ENCODE results near the gene FBXO7. TPM values are rescaled to one million over a fixed set of nuclear protein-coding genes. Genes with fewer than 3 reads are reported as not detected.

The FBXO7 gene
- polyA plus RNA-seq, 3 donors from 2014 or later: 134 to 272 (median 175) TPM

GRCh38 chr22:32499666-32500065, 25.1 kb downstream of the FBXO7 start:
- H3K4me3 Mint-ChIP-seq: no peak overlapping the region
- no peaks in the 10 kb centered on the region for H3K27me3 Mint-ChIP-seq (ENCODE audit: low read depth in 3 of 3)
- no peaks in the 10 kb centered on the region for H3K9me3 Mint-ChIP-seq
- no peak for DNase-seq
- peaks cover 0 to 1% of the 10 kb centered on the region in 2 donors for H3K4me1 Mint-ChIP-seq
- H3K27ac Mint-ChIP-seq: peak overlapping the region in 4 of 6 donors; percentile 15 to 54 (median 42)
- H3K36me3 Mint-ChIP-seq: peaks cover 22 to 40% (median 26%) of the 10 kb centered on the region in 3 donors

GRCh38 chr22:32501836-32502752, 27.5 kb downstream of the FBXO7 start:
- Mint-ChIP-seq H3K27me3 (ENCODE audit: low read depth in 3 of 3) (no peaks in the 10 kb centered on the region), H3K4me1 (peaks cover 0 to 1% of the 10 kb centered on the region in 2 donors), H3K27ac (peak overlapping the region in 1 of 6 donors; percentile 30), H3K36me3 (peaks cover 12 to 25% (median 17%) of the 10 kb centered on the region in 3 donors), H3K9me3 (no peaks in the 10 kb centered on the region), H3K4me3 (no peak overlapping the region)
- DNase-seq: no peak

GRCh38 chr22:32509045-32509444, 34.4 kb downstream of the FBXO7 start:
- no peak overlapping the region for H3K4me3 Mint-ChIP-seq
- no peaks in the 10 kb centered on the region for H3K9me3 Mint-ChIP-seq
- H3K27me3 Mint-ChIP-seq (ENCODE audit: low read depth in 3 of 3): peaks cover 0 to 4% (median 1%) of the 10 kb centered on the region in 3 donors
- H3K4me1 Mint-ChIP-seq: no peaks in the 10 kb centered on the region
- no peak for DNase-seq
- no peak overlapping the region for H3K27ac Mint-ChIP-seq
- H3K36me3 Mint-ChIP-seq: peaks cover 0 to 24% (median 0%) of the 10 kb centered on the region in 3 donors

DNA sequence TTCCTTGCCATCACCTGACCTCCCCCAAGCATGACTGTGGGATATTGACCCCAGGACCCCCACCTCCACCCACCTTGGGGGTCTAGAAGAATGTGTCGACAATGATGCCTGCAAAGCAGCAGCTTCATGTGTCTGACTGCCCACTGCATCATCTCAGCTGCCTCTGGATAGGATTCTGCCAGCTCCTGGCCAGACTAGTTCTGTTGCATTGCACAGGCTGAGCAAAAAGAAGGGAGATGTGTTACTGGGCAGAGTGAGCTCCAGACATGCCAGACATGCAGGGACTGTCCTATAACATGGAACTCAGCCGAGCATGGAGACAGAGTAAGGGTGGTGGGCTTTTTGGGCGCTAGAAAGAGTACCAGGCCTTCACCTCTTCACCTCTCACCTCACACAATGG, 36.7 kb downstream of the FBXO7 start:
- Mint-ChIP-seq H3K4me3 (no peak overlapping the region), H3K4me1 (no peaks in the 10 kb centered on the region), H3K27me3 (ENCODE audit: low read depth in 3 of 3) (peaks cover 0 to 4% (median 1%) of the 10 kb centered on the region in 3 donors), H3K9me3 (no peaks in the 10 kb centered on the region), H3K36me3 (peaks cover 0 to 22% (median 0%) of the 10 kb centered on the region in 3 donors), H3K27ac (no peak overlapping the region)
- DNase-seq: no peak

DNA sequence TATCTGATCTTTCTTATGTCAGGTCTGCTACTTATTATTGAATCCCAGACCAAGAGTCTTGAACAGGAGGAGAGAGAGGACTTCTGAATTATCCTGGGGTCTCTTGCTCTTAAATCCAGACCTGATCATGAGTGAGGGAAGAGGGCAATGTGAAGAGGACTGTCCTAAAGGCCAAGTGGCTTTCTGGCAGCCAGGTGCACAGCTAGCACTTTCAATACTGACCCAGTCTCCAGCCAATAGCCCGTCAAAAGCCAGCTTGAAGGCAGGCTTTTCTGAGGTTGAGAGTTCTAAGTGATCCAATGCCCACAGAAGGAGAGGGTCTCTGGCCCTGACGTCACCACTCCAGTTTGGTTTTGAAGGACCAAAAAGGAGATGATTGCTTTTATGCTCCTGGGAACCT, 37.2 kb downstream of the FBXO7 start:
- DNase-seq: no peak
- no peak overlapping the region for H3K27ac Mint-ChIP-seq
- H3K36me3 Mint-ChIP-seq: peaks cover 0 to 22% (median 0%) of the 10 kb centered on the region in 3 donors
- H3K27me3 Mint-ChIP-seq (ENCODE audit: low read depth in 3 of 3): peaks cover 0 to 4% (median 1%) of the 10 kb centered on the region in 3 donors
- H3K9me3 Mint-ChIP-seq: no peaks in the 10 kb centered on the region
- H3K4me3 Mint-ChIP-seq: no peak overlapping the region
- no peaks in the 10 kb centered on the region for H3K4me1 Mint-ChIP-seq

DNA sequence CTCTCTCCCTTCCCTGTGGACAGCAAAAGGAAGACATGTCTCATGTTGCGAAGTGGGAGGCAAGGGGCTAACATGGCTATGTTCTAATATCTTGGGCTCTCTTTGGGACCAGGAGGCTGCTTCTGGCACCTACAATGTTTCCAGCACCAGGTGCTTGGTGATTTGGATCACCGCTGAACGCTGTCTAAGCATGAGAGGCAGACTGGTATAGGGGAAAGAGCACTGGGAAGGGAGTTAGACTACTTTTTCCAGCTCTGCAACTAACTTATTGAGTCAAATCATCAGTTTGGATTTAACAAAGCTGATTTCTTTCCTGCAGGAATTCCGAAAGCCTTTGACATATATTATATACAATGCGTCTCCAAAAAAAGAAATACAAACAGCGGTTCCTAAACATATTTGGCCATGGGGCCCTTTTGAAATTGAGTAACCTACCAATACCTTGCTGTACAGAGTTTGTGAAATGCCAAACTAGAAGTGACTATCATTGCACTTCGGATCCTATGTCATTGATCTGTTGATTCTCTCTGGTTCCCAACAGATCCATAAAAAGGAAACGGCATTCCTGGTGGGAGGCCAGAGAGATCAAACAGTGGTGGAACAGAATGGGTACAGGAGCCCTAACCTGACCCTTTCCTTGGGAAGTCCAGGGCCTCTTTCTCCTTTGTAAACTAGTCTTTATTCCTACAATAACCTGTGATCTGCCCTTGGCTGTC, 37.8 kb downstream of the FBXO7 start:
- peaks cover 0 to 4% (median 1%) of the 10 kb centered on the region in 3 donors for H3K27me3 Mint-ChIP-seq (ENCODE audit: low read depth in 3 of 3)
- no peaks in the 10 kb centered on the region for H3K4me1 Mint-ChIP-seq
- no peak overlapping the region for H3K4me3 Mint-ChIP-seq
- H3K9me3 Mint-ChIP-seq: no peaks in the 10 kb centered on the region
- no peak overlapping the region for H3K27ac Mint-ChIP-seq
- DNase-seq: no peak
- H3K36me3 Mint-ChIP-seq: peaks cover 0 to 18% (median 0%) of the 10 kb centered on the region in 3 donors

GRCh38 chr22:32515084-32515483, 40.5 kb downstream of the FBXO7 start:
- no peaks in the 10 kb centered on the region for H3K9me3 Mint-ChIP-seq
- no peak overlapping the region for H3K27ac Mint-ChIP-seq
- H3K4me1 Mint-ChIP-seq: no peaks in the 10 kb centered on the region
- no peak overlapping the region for H3K4me3 Mint-ChIP-seq
- no peak for DNase-seq
- peaks cover 0 to 3% (median 0%) of the 10 kb centered on the region in 3 donors for H3K36me3 Mint-ChIP-seq
- H3K27me3 Mint-ChIP-seq (ENCODE audit: low read depth in 3 of 3): peaks cover 0 to 4% (median 0%) of the 10 kb centered on the region in 3 donors

- H3K4me1 Mint-ChIP-seq: no peaks in the 10 kb centered on the region
- no peaks in the 10 kb centered on the region for H3K9me3 Mint-ChIP-seq
- DNase-seq: no peak
- H3K4me3 Mint-ChIP-seq: no peak overlapping the region
- peaks cover 0 to 4% (median 0%) of the 10 kb centered on the region in 3 donors for H3K27me3 Mint-ChIP-seq (ENCODE audit: low read depth in 3 of 3)
- no peak overlapping the region for H3K27ac Mint-ChIP-seq
- peaks cover 0 to 3% (median 0%) of the 10 kb centered on the region in 3 donors for H3K36me3 Mint-ChIP-seq
Observed at GRCh38 chr22:32517488-32517887, 42.9 kb downstream of the FBXO7 start.

GRCh38 chr22:32517921-32518320, 43.3 kb downstream of the FBXO7 start:
- Mint-ChIP-seq H3K9me3 (no peaks in the 10 kb centered on the region), H3K4me3 (no peak overlapping the region), H3K27me3 (ENCODE audit: low read depth in 3 of 3) (peaks cover 0 to 4% (median 0%) of the 10 kb centered on the region in 3 donors), H3K36me3 (peaks cover 0 to 3% (median 0%) of the 10 kb centered on the region in 3 donors), H3K4me1 (no peaks in the 10 kb centered on the region), H3K27ac (no peak overlapping the region)
- DNase-seq: no peak

- H3K27ac Mint-ChIP-seq: no peak overlapping the region
- peaks cover 0 to 3% (median 0%) of the 10 kb centered on the region in 3 donors for H3K27me3 Mint-ChIP-seq (ENCODE audit: low read depth in 3 of 3)
- DNase-seq: no peak
- H3K4me1 Mint-ChIP-seq: no peaks in the 10 kb centered on the region
- H3K36me3 Mint-ChIP-seq: peaks cover 0 to 3% (median 0%) of the 10 kb centered on the region in 3 donors
- H3K4me3 Mint-ChIP-seq: no peak overlapping the region
- no peaks in the 10 kb centered on the region for H3K9me3 Mint-ChIP-seq
Observed at GRCh38 chr22:32518381-32518780, 43.8 kb downstream of the FBXO7 start.

- no peaks in the 10 kb centered on the region for H3K4me1 Mint-ChIP-seq
- H3K4me3 Mint-ChIP-seq: no peak overlapping the region
- no peak for DNase-seq
- no peak overlapping the region for H3K27ac Mint-ChIP-seq
- H3K9me3 Mint-ChIP-seq: no peaks in the 10 kb centered on the region
- H3K36me3 Mint-ChIP-seq: peaks cover 0 to 3% (median 0%) of the 10 kb centered on the region in 3 donors
- H3K27me3 Mint-ChIP-seq (ENCODE audit: low read depth in 3 of 3): no peaks in the 10 kb centered on the region
Observed at GRCh38 chr22:32518848-32519247, 44.2 kb downstream of the FBXO7 start.

DNA sequence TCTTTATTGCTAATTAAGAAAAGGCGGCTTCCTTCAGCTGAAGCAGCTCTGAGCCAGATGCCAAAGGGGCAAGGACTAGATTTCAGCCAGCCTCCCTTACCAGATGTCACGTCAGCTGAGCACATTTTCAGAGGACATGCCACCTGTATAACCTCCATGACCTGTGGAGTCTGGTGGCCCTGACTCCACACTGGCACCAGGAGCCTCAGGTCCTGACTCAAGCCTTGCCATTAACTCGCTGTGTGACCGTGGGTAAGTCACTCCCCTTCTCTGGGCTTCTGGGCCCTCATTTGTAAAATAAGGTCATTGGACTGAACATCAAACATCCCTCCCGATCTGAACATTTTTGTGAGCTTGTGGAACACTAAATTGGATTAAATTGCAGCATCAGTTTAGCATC, 46.0 kb downstream of the FBXO7 start:
- Mint-ChIP-seq H3K4me3 (no peak overlapping the region), H3K9me3 (no peaks in the 10 kb centered on the region), H3K4me1 (no peaks in the 10 kb centered on the region), H3K27ac (no peak overlapping the region), H3K27me3 (ENCODE audit: low read depth in 3 of 3) (no peaks in the 10 kb centered on the region), H3K36me3 (no peaks in the 10 kb centered on the region)
- no peak for DNase-seq

GRCh38 chr22:32522237-32522636, 47.6 kb downstream of the FBXO7 start:
- no peak for DNase-seq
- Mint-ChIP-seq H3K4me3 (no peak overlapping the region), H3K27ac (no peak overlapping the region), H3K27me3 (ENCODE audit: low read depth in 3 of 3) (no peaks in the 10 kb centered on the region), H3K4me1 (no peaks in the 10 kb centered on the region), H3K9me3 (no peaks in the 10 kb centered on the region), H3K36me3 (no peaks in the 10 kb centered on the region)

DNA sequence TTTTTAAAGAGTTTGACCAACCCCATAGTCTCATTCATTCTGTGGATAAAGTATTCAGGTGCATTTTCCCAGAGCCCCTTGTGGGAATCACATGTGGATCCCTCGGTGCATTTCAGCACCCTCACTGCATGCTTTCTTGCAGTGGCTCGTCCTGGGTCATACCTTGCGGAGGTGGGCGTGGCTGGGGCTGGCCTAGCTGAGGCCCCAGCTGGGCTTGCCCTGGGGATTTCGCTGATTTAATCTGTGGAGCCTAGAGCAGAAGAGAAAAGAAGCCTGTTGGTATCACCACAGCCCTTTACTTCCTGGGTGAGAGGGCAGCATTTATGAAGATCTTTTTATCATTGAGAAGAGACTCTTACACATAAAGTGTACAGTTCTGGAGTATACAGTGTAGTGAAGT, 53.1 kb downstream of the FBXO7 start:
- no peaks in the 10 kb centered on the region for H3K36me3 Mint-ChIP-seq
- no peak overlapping the region for H3K4me3 Mint-ChIP-seq
- no peaks in the 10 kb centered on the region for H3K9me3 Mint-ChIP-seq
- H3K4me1 Mint-ChIP-seq: no peaks in the 10 kb centered on the region
- peaks cover 0 to 2% (median 1%) of the 10 kb centered on the region in 3 donors for H3K27me3 Mint-ChIP-seq (ENCODE audit: low read depth in 3 of 3)
- DNase-seq: no peak
- no peak overlapping the region for H3K27ac Mint-ChIP-seq

Measured in immature natural killer cell (primary cell).